Transverse colon (tissue), 4 donors: Measurements from ENCODE around the gene TRAF3. TPM values are rescaled to one million over a fixed set of nuclear protein-coding genes. Genes with fewer than 3 reads are reported as not detected.

Experiments
- DNase-seq: peaks from one replicate; pipeline ENCODE4 v3.0.0-alpha.2; 2019
- H3K27ac ChIP-seq, 4 donors: fragments of 200-600 bp; sonication (generic); 2 replicates each; pipeline ENCODE4 v1.5.1; 2016 to 2018; ENCODE audit warnings: inconsistent platforms in 4 of 4
- H3K27me3 ChIP-seq: fragments of 200-600 bp; sonication (generic); 2 replicates; pipeline ENCODE4 v1.5.1; 2017; ENCODE audit warnings: inconsistent platforms
- H3K36me3 ChIP-seq, 4 donors: fragments of 200-600 bp; sonication (generic); 2 replicates each; pipeline ENCODE4 v1.5.1; 2017 to 2019; ENCODE audit warnings: inconsistent platforms in 4 of 4
- H3K4me1 ChIP-seq, 4 donors: fragments of 200-600 bp; sonication (generic); 2 replicates each; pipeline ENCODE4 v1.5.1; 2017 to 2020; ENCODE audit warnings: inconsistent platforms in 4 of 4
- H3K4me3 ChIP-seq, 4 donors: fragments of 200-600 bp; sonication (generic); 1 replicate in 1 of 4; 2 replicates in 3 of 4; pipeline versions ENCODE4 v1.5.1 to v1.6.1; 2017 to 2019; ENCODE audit warnings: inconsistent platforms in 4 of 4
- H3K9me3 ChIP-seq, 2 donors: fragments of 200-600 bp; sonication (generic); 2 replicates each; pipeline ENCODE4 v1.5.1; 2017 to 2019; ENCODE audit warnings: inconsistent platforms in 2 of 2
- EP300 ChIP-seq: sonication (generic); formaldehyde crosslinking; IDR thresholded peaks from one replicate; pipeline ENCODE4 v1.6.1; 2017; ENCODE audit warnings: antibody characterized with exemption, low read depth
- POLR2A ChIP-seq: fragments of 450-650 bp; IDR thresholded peaks from one replicate; pipeline ENCODE4 v1.6.1; 2016; ENCODE audit warnings: antibody characterized with exemption, mild to moderate bottlenecking, moderate library complexity
- POLR2AphosphoS5 ChIP-seq, 3 donors: sonication (generic); formaldehyde crosslinking; IDR thresholded peaks; one replicate each; pipeline ENCODE4 v1.6.1; 2016; ENCODE audit warnings: antibody characterized with exemption in 3 of 3
- WGBS, 2 donors: methylation state at CpG; one replicate each; pipeline ENCODE4 v1.1.5; 2018; ENCODE audit warnings: low coverage in 1 of 2; 5-methylcytosine and 5-hydroxymethylcytosine counted together
- in situ Hi-C, 4 donors: fragments of 200-750 bp; cut with MboI; loops; one replicate each; pipeline versions ENCODE4 v1.15.0 to v1.15.1; 2017; ENCODE audit warnings: low sequenced_read_pairs in 3 of 4, low pct_ligation_motif_present in 1 of 4, low pct_unique_long_range_greater_than_20kb in 1 of 4
- intact Hi-C: fragments of 100-400 bp; cut with DNase I; formaldehyde crosslinking; loops from one replicate; pipeline ENCODE4 v1.15.1; 2023; ENCODE audit warnings: low total_unique reads
- total RNA-seq, 4 donors: library from RNA; depleted of rRNA; stranded (reverse); fragments of >200 nt; gene quantifications; one replicate each; pipeline ENCODE4 v1.1.0, GENCODE V29; 2016
- TF ChIP-seq, protein P1 (sequence below), 5 experiments: fragments of 200-600 bp in 3 of 5; fragments of 450-650 bp in 2 of 5; sonication (generic) in 3 of 5; IDR thresholded peaks; 1 replicate in 2 of 5; 2 replicates in 3 of 5; pipeline ENCODE4 v1.5.1; 2016 to 2017; ENCODE audit warnings: antibody characterized with exemption in 5 of 5, inconsistent platforms in 3 of 5, mild to moderate bottlenecking in 2 of 5, moderate library complexity in 1 of 5

TRAF3 gene, protein sequence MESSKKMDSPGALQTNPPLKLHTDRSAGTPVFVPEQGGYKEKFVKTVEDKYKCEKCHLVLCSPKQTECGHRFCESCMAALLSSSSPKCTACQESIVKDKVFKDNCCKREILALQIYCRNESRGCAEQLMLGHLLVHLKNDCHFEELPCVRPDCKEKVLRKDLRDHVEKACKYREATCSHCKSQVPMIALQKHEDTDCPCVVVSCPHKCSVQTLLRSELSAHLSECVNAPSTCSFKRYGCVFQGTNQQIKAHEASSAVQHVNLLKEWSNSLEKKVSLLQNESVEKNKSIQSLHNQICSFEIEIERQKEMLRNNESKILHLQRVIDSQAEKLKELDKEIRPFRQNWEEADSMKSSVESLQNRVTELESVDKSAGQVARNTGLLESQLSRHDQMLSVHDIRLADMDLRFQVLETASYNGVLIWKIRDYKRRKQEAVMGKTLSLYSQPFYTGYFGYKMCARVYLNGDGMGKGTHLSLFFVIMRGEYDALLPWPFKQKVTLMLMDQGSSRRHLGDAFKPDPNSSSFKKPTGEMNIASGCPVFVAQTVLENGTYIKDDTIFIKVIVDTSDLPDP
- 10 to 100 TPM; 18.7 to 28.9 (median 25.0) TPM for total RNA-seq

DNA sequence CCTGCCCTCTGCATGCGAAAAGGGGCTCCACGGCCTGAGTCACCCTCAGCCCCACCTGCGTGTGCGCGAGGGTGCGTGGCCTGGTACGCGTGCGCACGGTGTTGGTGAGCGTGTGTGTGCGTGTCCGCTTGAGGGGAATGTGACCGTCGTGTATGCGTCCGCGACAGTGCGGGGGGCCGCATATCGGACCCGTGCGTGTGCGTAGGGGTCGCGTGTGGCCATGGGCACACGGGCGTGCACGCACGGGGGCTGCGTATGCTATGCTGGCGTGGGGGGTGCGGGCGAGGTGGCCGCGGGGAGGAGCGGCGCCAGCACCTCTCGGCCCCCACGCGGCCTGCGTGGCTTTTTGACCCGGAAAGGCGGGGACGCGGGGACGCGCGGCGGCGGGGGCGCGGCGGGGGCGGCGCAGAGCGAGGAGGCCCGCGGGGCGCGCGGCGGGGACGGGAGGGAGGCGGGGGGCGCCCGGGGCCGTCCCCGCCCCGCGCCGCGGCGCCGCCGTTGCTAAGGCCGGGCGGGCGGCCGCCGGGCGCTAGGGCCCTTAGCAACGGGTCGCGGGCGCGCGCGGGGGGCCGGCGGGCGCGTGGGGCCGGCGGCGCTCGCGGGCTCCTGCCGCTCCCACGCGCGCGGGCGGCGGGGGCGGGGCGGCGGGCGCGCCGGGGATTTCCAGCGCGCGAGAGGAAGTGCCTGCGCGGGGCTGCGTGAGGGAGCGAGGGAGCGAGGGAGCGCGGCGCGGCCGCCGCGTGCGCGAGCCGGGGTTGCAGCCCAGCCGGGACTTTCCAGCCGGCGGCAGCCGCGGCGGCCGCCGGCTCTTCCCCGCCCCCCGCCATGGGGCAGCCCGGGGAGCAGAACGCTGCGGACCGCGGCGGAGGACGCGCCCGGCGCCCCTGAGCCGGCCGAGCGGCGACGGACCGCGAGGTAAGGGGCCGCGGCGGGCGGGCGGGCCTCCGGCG is at the start of gene TRAF3:
TSS of gene TRAF3 (plus strand) at position 689 of the 950 bp plus-strand sequence. CDS start 92,753 bp downstream, outside the sequence.
- Histone ChIP-seq H3K9me3 (no peaks in the 10 kb centered on the region), H3K36me3 (no peaks in the 10 kb centered on the region), H3K4me1 (peaks cover 0 to 38% (median 13%) of the 10 kb centered on the region in 4 donors), H3K27ac (peak within 1 kb of the TSS; percentile 93 to 97 (median 95)), H3K27me3 (no peaks in the 10 kb centered on the region), H3K4me3 (peak within 1 kb of the TSS; percentile 72 to 99 (median 86))
- WGBS, 2 donors: 45% methylated on average over 49 of the region's 163 CpGs; no CpG with 5 or more reads in 1 of the 2 donors
- intact Hi-C loops: loop anchor here (10.0 kb wide), 1 partner anchor 138 kb away; no protein-coding TSS in a partner anchor
- peak; percentile 76 for DNase-seq
- in situ Hi-C loops: no loop called here
- TF ChIP-seq, protein P1, sequence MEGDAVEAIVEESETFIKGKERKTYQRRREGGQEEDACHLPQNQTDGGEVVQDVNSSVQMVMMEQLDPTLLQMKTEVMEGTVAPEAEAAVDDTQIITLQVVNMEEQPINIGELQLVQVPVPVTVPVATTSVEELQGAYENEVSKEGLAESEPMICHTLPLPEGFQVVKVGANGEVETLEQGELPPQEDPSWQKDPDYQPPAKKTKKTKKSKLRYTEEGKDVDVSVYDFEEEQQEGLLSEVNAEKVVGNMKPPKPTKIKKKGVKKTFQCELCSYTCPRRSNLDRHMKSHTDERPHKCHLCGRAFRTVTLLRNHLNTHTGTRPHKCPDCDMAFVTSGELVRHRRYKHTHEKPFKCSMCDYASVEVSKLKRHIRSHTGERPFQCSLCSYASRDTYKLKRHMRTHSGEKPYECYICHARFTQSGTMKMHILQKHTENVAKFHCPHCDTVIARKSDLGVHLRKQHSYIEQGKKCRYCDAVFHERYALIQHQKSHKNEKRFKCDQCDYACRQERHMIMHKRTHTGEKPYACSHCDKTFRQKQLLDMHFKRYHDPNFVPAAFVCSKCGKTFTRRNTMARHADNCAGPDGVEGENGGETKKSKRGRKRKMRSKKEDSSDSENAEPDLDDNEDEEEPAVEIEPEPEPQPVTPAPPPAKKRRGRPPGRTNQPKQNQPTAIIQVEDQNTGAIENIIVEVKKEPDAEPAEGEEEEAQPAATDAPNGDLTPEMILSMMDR (IDR thresholded peaks at IDR 0.05): no peak
- TF ChIP-seq POLR2AphosphoS5 (IDR thresholded peaks at IDR 0.05) (peak in 2 of 3 donors; percentile 14 to 33), EP300 (no peak), POLR2A (no peak)

DNA sequence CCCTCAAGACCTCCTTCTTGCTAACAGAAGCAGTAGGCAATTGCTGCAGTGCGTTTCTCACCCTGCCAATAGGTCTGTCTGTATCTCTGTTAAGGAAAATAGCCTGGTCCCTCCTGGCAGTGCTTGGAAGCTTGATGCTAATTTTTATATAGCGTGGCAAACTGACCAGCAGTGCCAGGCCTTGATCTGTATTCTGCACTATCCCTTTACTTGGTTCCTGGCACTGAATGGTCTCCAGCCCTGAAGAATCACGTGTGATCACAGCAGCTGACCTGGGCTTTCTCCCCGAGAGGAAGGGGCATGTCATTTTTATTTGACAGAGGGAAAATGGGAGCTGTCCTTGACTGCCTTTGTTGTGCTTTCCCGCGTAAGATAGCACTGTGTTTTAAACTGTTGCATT is 48.7 kb upstream of the TRAF3 start:
- in situ Hi-C loops: no loop called here
- Histone ChIP-seq H3K4me3 (no peak overlapping the region), H3K4me1 (no peaks in the 10 kb centered on the region), H3K27ac (no peak overlapping the region), H3K27me3 (no peaks in the 10 kb centered on the region), H3K36me3 (peaks cover 0 to 19% (median 7%) of the 10 kb centered on the region in 4 donors), H3K9me3 (no peaks in the 10 kb centered on the region)
- 87 to 96% methylated on average over 6 of the region's 6 CpGs for WGBS, 2 donors
- intact Hi-C loops: no loop called here
- DNase-seq: no peak
- TF ChIP-seq POLR2AphosphoS5 (IDR thresholded peaks at IDR 0.05) (no peak), EP300 (no peak), POLR2A (no peak)
- TF ChIP-seq, protein P1 (IDR thresholded peaks at IDR 0.05): no peak

DNA sequence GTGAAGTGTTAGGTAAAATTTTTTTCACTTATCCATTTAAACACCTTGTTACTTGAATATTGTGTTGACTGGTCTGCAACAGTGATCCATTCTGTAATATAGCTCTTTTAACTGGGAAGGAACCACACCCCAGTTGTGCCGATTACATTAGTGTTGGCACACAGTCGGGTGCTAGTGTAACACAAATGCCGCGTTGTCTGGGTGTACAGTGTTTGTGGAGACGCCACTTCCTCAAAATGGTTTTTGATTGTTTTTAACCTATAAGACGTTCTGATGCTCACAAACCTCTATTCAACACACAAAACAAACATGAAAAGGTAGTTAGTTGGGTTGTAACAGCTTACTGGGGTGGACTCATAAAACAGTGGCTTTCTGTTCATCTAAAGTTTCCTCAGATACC is 48.0 kb upstream of the TRAF3 start:
- no peaks in the 10 kb centered on the region for H3K27me3 ChIP-seq
- intact Hi-C loops (no loop called here), in situ Hi-C loops (no loop called here)
- TF ChIP-seq POLR2AphosphoS5 (IDR thresholded peaks at IDR 0.05): no peak
- TF ChIP-seq, protein P1 (IDR thresholded peaks at IDR 0.05): no peak
- no peak for TF ChIP-seq EP300
- no peak for TF ChIP-seq POLR2A
- no peak overlapping the region for H3K4me3 ChIP-seq
- peaks cover 0 to 14% (median 6%) of the 10 kb centered on the region in 4 donors for H3K36me3 ChIP-seq
- WGBS, 2 donors: 79 to 82% methylated on average over 4 to 6 of the region's 6 CpGs
- no peaks in the 10 kb centered on the region for H3K9me3 ChIP-seq
- DNase-seq: no peak
- no peaks in the 10 kb centered on the region for H3K4me1 ChIP-seq
- no peak overlapping the region for H3K27ac ChIP-seq
